Measurements from ENCODE around the gene CYB5A.

CYB5A gene

DNA sequence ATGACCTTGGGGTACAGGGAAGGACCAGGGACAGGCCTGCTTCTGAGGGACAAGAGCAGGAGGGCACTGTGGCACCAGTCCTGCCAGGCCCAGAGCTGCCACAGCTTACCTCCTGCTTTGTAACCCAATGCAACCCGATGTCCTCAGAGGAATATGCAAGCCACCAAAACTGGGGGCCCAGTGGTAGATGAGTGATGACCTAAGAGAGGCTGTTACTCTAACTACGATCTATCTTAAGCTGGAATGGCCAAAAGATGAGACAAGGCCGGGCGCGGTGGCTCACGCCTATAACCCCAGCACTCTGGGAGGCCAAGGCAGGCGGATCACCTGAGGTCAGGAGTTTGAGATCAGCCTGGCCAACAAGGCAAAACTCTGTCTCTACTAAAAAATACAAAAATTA, 12.8 kb downstream of the CYB5A start:
- in situ Hi-C loops (cut with MboI; ENCODE audit: low sequenced_read_pairs): no loop called here

DNA sequence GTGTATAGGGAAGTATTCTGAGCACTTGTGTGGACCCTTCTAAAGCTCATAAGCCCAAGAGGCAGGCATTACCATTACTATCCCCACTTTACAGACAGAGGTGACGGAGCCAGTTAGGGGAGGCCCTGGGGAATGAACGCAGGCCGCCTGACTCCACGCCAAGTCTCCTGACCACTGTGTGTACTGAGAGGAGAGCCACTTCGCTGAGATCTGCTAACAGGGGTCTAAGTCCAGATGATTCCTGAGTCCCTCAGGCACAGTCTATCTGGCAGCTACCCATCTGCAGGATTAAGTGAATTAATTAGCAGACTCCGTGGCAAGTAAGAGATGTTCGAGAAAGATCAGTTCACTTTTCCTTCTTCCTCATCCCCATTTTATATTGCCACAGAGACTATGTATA, 13.7 kb downstream of the CYB5A start:
- in situ Hi-C loops (cut with MboI; ENCODE audit: low sequenced_read_pairs): no loop called here

- in situ Hi-C loops (cut with MboI; ENCODE audit: low sequenced_read_pairs): no loop called here
Measured at GRCh38 chr18:74277296-74277695, 14.5 kb downstream of the CYB5A start.

- in situ Hi-C loops (cut with MboI; ENCODE audit: low sequenced_read_pairs): no loop called here
Measured at GRCh38 chr18:74276609-74277008, 15.2 kb downstream of the CYB5A start.

DNA sequence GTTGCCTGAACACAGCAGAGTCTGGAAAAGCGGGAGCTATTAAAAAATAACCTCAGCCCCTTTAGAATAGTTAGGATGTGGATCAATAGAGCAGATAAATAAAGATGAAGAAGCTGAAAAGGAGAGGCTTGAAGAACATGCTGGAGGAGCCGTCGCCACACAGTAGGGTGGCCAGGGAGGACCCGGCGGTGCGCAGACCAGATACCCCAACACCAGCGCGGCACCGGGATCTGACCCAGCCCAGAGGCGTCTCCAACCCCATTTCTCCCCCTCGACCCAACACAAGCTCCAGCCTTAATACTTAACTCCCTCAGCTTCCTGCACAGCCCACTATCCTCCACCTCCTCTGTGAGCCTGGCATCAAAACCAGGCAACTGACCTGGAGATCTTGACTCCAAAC, 16.0 kb downstream of the CYB5A start:
- in situ Hi-C loops (cut with MboI; ENCODE audit: low sequenced_read_pairs): no loop called here

DNA sequence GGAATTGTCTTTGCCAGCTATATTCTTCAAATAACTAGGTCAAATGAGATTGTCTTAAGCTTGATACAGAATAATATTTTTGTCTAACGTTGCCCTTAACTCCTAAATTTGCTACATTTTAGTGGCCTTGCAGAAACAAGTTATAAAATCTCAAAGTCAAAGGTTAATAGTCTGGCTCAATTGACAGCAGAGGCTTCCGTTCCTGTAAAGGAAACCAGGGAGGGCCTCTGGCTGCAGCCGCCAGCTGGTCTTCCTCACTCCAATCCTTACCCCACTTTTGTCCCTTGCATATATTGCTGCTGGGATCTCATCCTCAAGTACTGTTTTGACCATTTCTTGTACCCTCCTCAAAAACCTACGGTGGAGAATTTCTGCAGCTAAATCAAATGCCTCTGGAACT, 17.1 kb downstream of the CYB5A start:
- in situ Hi-C loops (cut with MboI; ENCODE audit: low sequenced_read_pairs): no loop called here

DNA sequence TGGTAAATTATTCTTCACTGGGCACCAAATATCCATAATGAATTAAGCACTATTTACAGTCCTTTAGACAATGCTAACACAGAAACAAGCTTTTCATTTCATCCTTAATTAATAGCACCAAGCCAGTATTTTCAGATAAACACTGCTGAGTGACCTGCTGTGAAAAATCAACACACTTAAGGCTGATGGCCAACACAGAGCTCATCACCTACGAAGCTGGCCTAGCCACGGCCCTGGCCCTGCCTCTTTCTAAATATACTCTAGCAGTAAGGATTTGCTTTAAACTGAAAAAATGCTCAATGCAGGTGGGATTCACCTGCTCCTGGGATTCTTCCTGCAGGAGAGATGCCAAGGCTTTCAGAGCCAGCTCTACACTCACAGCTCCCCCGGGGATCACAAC, 18.4 kb downstream of the CYB5A start:
- in situ Hi-C loops (cut with MboI; ENCODE audit: low sequenced_read_pairs): no loop called here

DNA sequence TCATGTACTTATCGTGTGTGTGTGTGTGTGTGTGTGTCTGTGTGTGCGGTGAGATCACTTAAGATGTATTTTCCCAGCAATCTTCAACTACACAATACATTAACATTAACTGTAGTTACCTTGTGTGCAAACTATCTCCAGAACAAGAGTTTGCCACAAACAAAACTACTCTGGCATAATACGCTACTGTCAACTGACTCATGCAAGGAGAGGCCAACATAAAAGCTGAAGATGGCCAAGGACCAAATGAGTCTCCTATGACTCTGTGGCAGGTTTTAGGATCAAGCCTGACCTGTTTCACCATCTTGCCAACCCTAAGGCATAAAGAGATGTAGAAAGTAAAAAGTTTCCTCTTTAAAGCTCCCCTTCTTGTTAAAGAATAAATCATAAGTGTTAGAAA, 20.1 kb downstream of the CYB5A start:
- in situ Hi-C loops (cut with MboI; ENCODE audit: low sequenced_read_pairs): no loop called here

GRCh38 chr18:74268933-74269620, 22.7 kb downstream of the CYB5A start:
- in situ Hi-C loops (cut with MboI; ENCODE audit: low sequenced_read_pairs): no loop called here

DNA sequence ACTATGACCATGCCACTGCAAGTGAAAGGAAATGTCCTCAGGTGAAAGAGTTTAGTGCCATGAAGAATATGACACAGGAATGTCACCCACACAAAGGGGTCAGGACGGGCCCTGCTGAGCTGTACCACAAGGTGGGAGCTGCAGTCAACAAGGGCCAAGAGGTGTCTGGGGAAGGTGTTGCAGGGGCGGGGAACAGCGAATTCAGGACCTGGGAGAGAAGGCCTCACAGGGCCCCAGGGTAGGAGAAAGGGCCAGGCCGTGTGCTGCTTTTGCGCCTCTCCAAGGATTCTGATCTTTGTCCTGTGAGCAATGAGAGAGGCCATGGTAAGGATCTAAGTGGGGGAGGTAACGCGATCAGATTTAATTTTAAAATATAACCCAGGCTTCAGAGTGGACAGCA, 23.6 kb downstream of the CYB5A start:
- in situ Hi-C loops (cut with MboI; ENCODE audit: low sequenced_read_pairs): no loop called here

- in situ Hi-C loops (cut with MboI; ENCODE audit: low sequenced_read_pairs): no loop called here
Measured at GRCh38 chr18:74266161-74266560, 25.6 kb downstream of the CYB5A start.

DNA sequence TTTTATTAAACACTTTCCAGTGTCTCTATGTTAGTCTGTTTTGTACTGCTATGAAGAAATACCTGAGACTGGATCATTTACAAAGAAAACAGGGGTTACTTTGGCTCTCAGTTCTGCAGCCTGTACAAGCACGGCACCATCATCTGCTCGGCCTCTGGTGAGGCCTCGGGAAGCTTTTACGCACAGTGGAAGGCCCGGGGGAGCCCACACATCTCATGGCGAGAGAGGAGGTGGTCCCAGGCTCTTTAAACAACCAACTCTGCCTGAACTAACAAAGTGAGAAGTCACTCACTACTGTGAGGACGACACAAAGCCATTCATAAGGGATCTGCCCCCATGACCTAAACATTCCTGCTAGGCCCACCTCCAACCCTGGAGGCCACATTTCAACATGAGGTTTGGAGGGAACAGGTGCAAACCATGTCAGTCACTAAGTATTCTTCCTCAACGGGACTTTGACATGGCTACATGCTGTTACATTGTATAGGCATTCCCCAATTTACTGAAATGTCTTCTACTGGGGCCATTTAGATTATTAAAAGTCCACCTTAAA, 26.1 kb downstream of the CYB5A start:
- in situ Hi-C loops (cut with MboI; ENCODE audit: low sequenced_read_pairs): no loop called here

- in situ Hi-C loops (cut with MboI; ENCODE audit: low sequenced_read_pairs): no loop called here
Measured at GRCh38 chr18:74264303-74265020, 27.3 kb downstream of the CYB5A start.

DNA sequence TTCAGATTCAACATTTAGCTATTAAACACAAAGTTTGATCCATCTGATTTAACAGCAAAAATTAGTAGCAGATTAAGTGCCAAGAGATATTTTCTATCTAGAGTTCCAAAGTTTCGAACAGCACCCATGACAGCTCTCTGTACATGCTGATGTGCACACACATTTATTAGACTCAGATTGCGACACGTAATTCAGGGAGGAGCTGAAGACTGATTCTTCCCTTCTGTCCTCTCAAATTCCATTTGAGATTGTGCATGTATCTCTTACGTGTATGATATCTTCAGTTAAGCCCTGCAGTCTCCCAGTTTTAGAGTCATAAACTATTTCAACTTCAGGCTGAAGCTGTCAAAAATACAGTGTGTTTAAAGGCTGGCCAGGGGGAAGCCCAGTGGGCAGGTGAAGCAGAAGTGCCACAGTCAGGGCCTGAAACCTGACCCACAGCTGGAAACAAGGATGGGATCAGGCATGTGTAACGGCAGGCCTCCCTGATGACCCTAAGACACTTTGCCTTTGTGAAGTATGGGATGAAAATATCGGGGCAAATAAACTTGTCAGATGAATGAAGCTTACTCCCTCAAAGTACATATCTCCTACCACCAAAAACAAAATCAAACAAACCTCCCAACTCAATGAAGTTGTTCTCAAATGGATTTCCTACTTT, 30.6 kb downstream of the CYB5A start:
- in situ Hi-C loops (cut with MboI; ENCODE audit: low sequenced_read_pairs): no loop called here

DNA sequence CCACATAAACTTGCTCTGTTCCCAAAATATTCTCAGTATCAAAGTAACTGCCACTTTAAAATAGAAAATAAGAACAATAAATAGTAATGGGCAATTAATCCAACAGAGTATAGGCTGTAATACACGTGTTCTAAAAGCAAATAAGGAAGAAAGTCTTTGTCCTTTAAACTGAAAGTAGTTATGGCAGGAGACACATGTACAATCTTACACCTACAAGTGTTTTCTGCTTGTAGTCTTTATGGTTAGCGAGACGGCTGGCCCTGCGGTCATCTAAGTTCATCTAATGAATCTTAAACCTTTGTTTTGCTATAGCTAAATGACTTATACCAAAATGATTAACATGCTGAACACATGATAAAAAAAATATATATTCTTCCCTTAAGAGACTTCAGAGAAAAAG, 32.4 kb downstream of the CYB5A start:
- in situ Hi-C loops (cut with MboI; ENCODE audit: low sequenced_read_pairs): no loop called here

GRCh38 chr18:74257083-74257482, 34.7 kb downstream of the CYB5A start:
- in situ Hi-C loops (cut with MboI; ENCODE audit: low sequenced_read_pairs): no loop called here

DNA sequence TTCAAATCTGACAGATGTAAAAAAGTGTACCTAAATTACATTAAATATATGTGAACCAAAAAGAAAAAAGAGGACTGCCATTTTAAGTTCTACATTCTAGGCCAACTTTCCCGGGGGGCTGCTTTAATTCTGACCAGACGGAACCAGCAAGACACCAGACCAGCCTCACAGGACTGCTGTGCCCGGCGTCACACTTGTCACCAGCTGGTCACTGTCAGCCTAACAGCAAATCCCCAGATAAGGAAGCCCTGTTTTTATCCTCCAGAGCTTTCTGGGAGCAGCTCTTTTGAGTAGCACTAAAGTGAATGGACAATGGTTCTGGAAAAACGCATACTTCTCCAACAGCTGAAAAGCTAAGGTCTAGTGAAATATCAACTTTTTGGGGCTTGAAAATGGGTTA, 35.6 kb downstream of the CYB5A start:
- in situ Hi-C loops (cut with MboI; ENCODE audit: low sequenced_read_pairs): no loop called here

GRCh38 chr18:74255131-74255616, 36.6 kb downstream of the CYB5A start:
- in situ Hi-C loops (cut with MboI; ENCODE audit: low sequenced_read_pairs): no loop called here

GRCh38 chr18:74252039-74252395, 39.7 kb downstream of the CYB5A start:
- in situ Hi-C loops (cut with MboI; ENCODE audit: low sequenced_read_pairs): no loop called here

DNA sequence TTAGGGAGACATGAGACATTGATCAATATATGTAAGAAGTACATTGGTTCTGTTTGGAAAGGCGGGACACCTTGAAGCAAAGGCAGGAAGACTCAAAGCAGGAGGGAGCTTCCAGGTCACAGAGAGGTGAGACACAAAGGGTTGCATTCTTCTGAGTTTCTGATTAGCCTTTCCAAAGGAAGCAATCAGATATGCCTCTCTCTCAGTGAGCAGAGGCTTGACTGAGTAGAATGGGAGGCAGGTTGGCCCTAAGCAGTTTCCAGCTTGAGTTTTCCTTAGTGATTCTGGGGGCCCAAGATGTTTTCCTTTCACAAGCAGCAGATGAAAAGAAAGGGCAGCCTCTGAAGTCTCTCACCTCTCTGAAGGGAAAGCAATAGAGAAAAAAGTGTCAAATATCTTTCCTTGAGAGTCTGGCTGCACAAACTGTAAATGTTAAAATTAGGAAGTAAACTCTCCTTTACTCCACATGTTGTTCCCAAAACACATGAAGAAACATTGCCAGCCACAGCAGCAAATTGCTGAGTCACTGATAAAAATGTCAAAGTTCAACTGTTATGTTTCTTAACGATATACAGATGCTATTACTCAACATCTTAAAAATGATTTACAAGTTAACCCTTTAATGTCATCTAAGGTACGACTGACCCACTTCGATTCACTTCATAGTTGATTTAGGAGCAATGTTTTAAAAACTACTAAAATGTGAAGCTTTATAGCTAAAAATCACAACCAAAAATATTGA, 40.3 kb downstream of the CYB5A start:
- in situ Hi-C loops (cut with MboI; ENCODE audit: low sequenced_read_pairs): no loop called here

GRCh38 chr18:74250131-74250530, 41.6 kb downstream of the CYB5A start:
- in situ Hi-C loops (cut with MboI; ENCODE audit: low sequenced_read_pairs): no loop called here
